ENCODE data around the gene CNNM3. TPM values are rescaled to one million over a fixed set of nuclear protein-coding genes. Genes with fewer than 3 reads are reported as not detected.
"Not testable (repeated sequence)": the region's sequence is repeated elsewhere in the genome, so short reads cannot be mapped to it uniquely, and the experiment has no call there.

CNNM3 gene
- polyA plus RNA-seq, 6 donors from 2014 or later = 4.3 to 16.3 (median 6.1) TPM

GRCh38 chr2:96801786-96802595 lies 14.1 kb upstream of the CNNM3 start:
- Mint-ChIP-seq H3K4me3 (no peak overlapping the region), H3K27ac (no peak overlapping the region), H3K36me3 (peaks cover 0 to 8% of the 10 kb centered on the region in 2 donors), H3K4me1 (peaks cover 9% of the 10 kb centered on the region in 3 donors), H3K9me3 (peaks cover 0 to 3% (median 0%) of the 10 kb centered on the region in 7 donors), H3K27me3 (no peaks in the 10 kb centered on the region)
- DNase-seq = peak; percentile 29
- ATAC-seq (ENCODE audit: low read depth in 2 of 2) = peak in 1 of 2 donors; percentile 10

GRCh38 chr2:96802721-96803120 lies 13.3 kb upstream of the CNNM3 start:
- H3K36me3 Mint-ChIP-seq = peaks cover 0 to 8% of the 10 kb centered on the region in 2 donors
- H3K4me3 Mint-ChIP-seq = peak overlapping the region in 2 of 8 donors; percentile 41 to 47
- peak overlapping the region in 2 of 6 donors; percentile 84 to 87 for H3K27ac Mint-ChIP-seq
- H3K4me1 Mint-ChIP-seq = peaks cover 11 to 14% (median 12%) of the 10 kb centered on the region in 3 donors
- no peak for ATAC-seq (ENCODE audit: low read depth in 2 of 2)
- no peak for DNase-seq
- H3K9me3 Mint-ChIP-seq = peaks cover 0 to 3% (median 0%) of the 10 kb centered on the region in 7 donors
- no peaks in the 10 kb centered on the region for H3K27me3 Mint-ChIP-seq

- peaks cover 12 to 20% (median 15%) of the 10 kb centered on the region in 3 donors for H3K4me1 Mint-ChIP-seq
- H3K9me3 Mint-ChIP-seq = peaks cover 0 to 3% (median 0%) of the 10 kb centered on the region in 7 donors
- no peaks in the 10 kb centered on the region for H3K27me3 Mint-ChIP-seq
- H3K36me3 Mint-ChIP-seq = no peaks in the 10 kb centered on the region
- ATAC-seq (ENCODE audit: low read depth in 2 of 2) = no peak
- peak overlapping the region in 1 of 8 donors; percentile 15 for H3K4me3 Mint-ChIP-seq
- DNase-seq = no peak
- no peak overlapping the region for H3K27ac Mint-ChIP-seq
These were observed 11.1 kb upstream of the CNNM3 start for GRCh38 chr2:96804986-96805385.

GRCh38 chr2:96805946-96806345 lies 10.1 kb upstream of the CNNM3 start:
- not testable (repeated sequence) for H3K27me3 Mint-ChIP-seq; ATAC-seq (ENCODE audit: low read depth in 2 of 2); H3K36me3 Mint-ChIP-seq; DNase-seq; H3K9me3 Mint-ChIP-seq
- H3K4me3 Mint-ChIP-seq = peak overlapping the region in 4 of 8 donors; percentile 78 to 92 (median 90)
- peaks cover 12 to 20% (median 15%) of the 10 kb centered on the region in 3 donors for H3K4me1 Mint-ChIP-seq
- H3K27ac Mint-ChIP-seq = peak overlapping the region; percentile 97 to 99 (median 98)

- Mint-ChIP-seq H3K4me3 (peak overlapping the region; percentile 78 to 92 (median 88)), H3K4me1 (peaks cover 12 to 20% (median 15%) of the 10 kb centered on the region in 3 donors), H3K9me3 (peaks cover 0 to 3% (median 0%) of the 10 kb centered on the region in 7 donors), H3K27ac (peak overlapping the region; percentile 97 to 99 (median 98)), H3K36me3 (no peaks in the 10 kb centered on the region), H3K27me3 (no peaks in the 10 kb centered on the region)
- peak; percentile 93 for ATAC-seq (ENCODE audit: low read depth in 2 of 2)
- peak; percentile 78 for DNase-seq
These were observed 9.5 kb upstream of the CNNM3 start for GRCh38 chr2:96806468-96807126.

GRCh38 chr2:96807127-96807471 lies 9.0 kb upstream of the CNNM3 start:
- H3K9me3 Mint-ChIP-seq = peaks cover 0 to 3% (median 0%) of the 10 kb centered on the region in 7 donors
- H3K4me1 Mint-ChIP-seq = peaks cover 12 to 20% (median 15%) of the 10 kb centered on the region in 3 donors
- DNase-seq = no peak
- no peak for ATAC-seq (ENCODE audit: low read depth in 2 of 2)
- H3K36me3 Mint-ChIP-seq = no peaks in the 10 kb centered on the region
- H3K27me3 Mint-ChIP-seq = no peaks in the 10 kb centered on the region
- H3K27ac Mint-ChIP-seq = peak overlapping the region; percentile 97 to 99 (median 98)
- peak overlapping the region; percentile 78 to 92 (median 88) for H3K4me3 Mint-ChIP-seq

GRCh38 chr2:96808176-96808837 lies 7.8 kb upstream of the CNNM3 start:
- H3K4me1 Mint-ChIP-seq = peaks cover 12 to 24% (median 20%) of the 10 kb centered on the region in 3 donors
- no peak for ATAC-seq (ENCODE audit: low read depth in 2 of 2)

GRCh38 chr2:96809216-96809882 lies 6.7 kb upstream of the CNNM3 start:
- Mint-ChIP-seq H3K4me1 (peaks cover 12 to 24% (median 24%) of the 10 kb centered on the region in 3 donors), H3K27ac (peak overlapping the region in 2 of 6 donors; percentile 54 to 84), H3K36me3 (no peaks in the 10 kb centered on the region), H3K27me3 (no peaks in the 10 kb centered on the region), H3K4me3 (peak overlapping the region in 2 of 8 donors; percentile 33 to 58), H3K9me3 (peaks cover 0 to 3% (median 0%) of the 10 kb centered on the region in 7 donors)
- ATAC-seq (ENCODE audit: low read depth in 2 of 2) (no peak), DNase-seq (no peak)

More at GRCh38 chr2:96808176-96808837, 7.8 kb upstream of the CNNM3 start:
- no peaks in the 10 kb centered on the region for H3K36me3 Mint-ChIP-seq
- H3K27ac Mint-ChIP-seq = peak overlapping the region in 4 of 6 donors; percentile 54 to 91 (median 70)
- H3K27me3 Mint-ChIP-seq = no peaks in the 10 kb centered on the region
- peak overlapping the region in 4 of 8 donors; percentile 39 to 57 (median 49) for H3K4me3 Mint-ChIP-seq
- DNase-seq = no peak
- H3K9me3 Mint-ChIP-seq = peaks cover 0 to 3% (median 0%) of the 10 kb centered on the region in 7 donors

- Mint-ChIP-seq H3K27ac (peak overlapping the region in 2 of 6 donors; percentile 54 to 70), H3K4me1 (peaks cover 16 to 28% (median 27%) of the 10 kb centered on the region in 3 donors), H3K4me3 (no peak overlapping the region), H3K27me3 (no peaks in the 10 kb centered on the region), H3K36me3 (no peaks in the 10 kb centered on the region), H3K9me3 (peaks cover 0 to 3% (median 0%) of the 10 kb centered on the region in 7 donors)
- no peak for DNase-seq
- no peak for ATAC-seq (ENCODE audit: low read depth in 2 of 2)
These were observed 5.9 kb upstream of the CNNM3 start for GRCh38 chr2:96809951-96810782.

GRCh38 chr2:96810783-96811192 lies 5.3 kb upstream of the CNNM3 start:
- Mint-ChIP-seq H3K4me1 (peaks cover 19 to 33% (median 30%) of the 10 kb centered on the region in 3 donors), H3K9me3 (peaks cover 0 to 3% (median 0%) of the 10 kb centered on the region in 7 donors)

GRCh38 chr2:96811917-96812316 lies 4.2 kb upstream of the CNNM3 start:
- Mint-ChIP-seq H3K27me3 (no peaks in the 10 kb centered on the region), H3K36me3 (no peaks in the 10 kb centered on the region), H3K4me1 (peaks cover 11 to 25% (median 22%) of the 10 kb centered on the region in 3 donors), H3K4me3 (peak overlapping the region in 2 of 8 donors; percentile 12 to 78), H3K27ac (no peak overlapping the region), H3K9me3 (no peaks in the 10 kb centered on the region)
- DNase-seq (no peak), ATAC-seq (ENCODE audit: low read depth in 2 of 2) (no peak)

More at GRCh38 chr2:96810783-96811192, 5.3 kb upstream of the CNNM3 start:
- H3K27ac Mint-ChIP-seq = peak overlapping the region in 1 of 6 donors; percentile 50
- ATAC-seq (ENCODE audit: low read depth in 2 of 2) = no peak
- H3K27me3 Mint-ChIP-seq = no peaks in the 10 kb centered on the region
- no peaks in the 10 kb centered on the region for H3K36me3 Mint-ChIP-seq
- H3K4me3 Mint-ChIP-seq = peak overlapping the region in 1 of 8 donors; percentile 35
- DNase-seq = no peak

GRCh38 chr2:96813656-96814055 lies 2.4 kb upstream of the CNNM3 start:
- no peaks in the 10 kb centered on the region for H3K9me3 Mint-ChIP-seq
- H3K27ac Mint-ChIP-seq = no peak overlapping the region
- H3K4me1 Mint-ChIP-seq = peaks cover 22 to 35% (median 25%) of the 10 kb centered on the region in 3 donors

More at GRCh38 chr2:96813656-96814055, 2.4 kb upstream of the CNNM3 start:
- H3K4me3 Mint-ChIP-seq = peak overlapping the region in 2 of 8 donors; percentile 6 to 78
- no peaks in the 10 kb centered on the region for H3K27me3 Mint-ChIP-seq
- no peak for ATAC-seq (ENCODE audit: low read depth in 2 of 2)
- no peaks in the 10 kb centered on the region for H3K36me3 Mint-ChIP-seq
- DNase-seq = no peak

Measured in naive B cell (primary cell).